ENCODE results near the gene TLL2. TPM values are rescaled to one million over a fixed set of nuclear protein-coding genes. Genes with fewer than 3 reads are reported as not detected.

Gene TLL2
- total RNA-seq, 1 donor from 2014 or later = 1.2 TPM

- DNase-seq (ENCODE audit: low spot score) = peak; percentile 72
These were observed 117.5 kb downstream of the TLL2 start for GRCh38 chr10:96395931-96396877.

DNA sequence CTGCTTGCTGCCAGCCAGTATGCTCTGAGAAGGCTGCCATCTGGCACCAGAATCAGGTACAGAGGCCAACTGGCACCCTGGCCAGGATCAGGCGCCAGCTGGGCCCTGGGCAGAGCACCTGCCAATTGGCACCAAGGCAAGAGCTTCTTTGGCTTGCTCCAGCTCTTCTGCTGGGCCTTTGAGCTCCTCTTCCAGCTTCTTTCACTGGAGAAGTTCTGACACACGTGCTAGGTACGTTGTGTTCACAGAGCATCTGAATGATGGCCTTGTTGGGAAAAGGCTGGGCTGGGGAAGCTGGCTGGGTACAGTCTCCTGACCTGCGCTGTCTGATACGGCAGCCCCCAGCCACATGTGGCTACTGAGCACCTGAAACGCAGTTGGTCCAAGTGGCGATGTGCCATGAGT lies 123.3 kb downstream of the TLL2 start:
- no peak for DNase-seq (ENCODE audit: low spot score)

DNA sequence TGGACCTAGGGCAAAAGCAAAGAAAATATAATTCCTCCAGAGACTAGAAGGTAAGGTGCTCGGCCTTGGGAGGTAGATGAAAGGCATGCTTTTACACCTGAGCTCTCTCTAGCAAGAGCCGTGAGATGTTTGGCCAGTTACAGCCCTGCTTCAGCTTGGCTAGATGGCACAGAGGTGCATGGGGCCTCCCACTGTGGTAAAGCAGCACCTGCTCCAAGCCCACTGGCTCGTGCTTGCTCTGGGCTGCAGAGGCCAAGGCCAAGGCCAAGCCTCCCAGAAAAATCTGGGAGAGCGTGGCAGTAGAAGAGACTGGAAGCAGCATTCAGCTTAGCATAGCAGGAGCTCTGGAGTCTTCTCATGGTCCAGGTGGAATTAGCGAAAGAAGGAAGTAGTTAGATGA lies 123.9 kb downstream of the TLL2 start:
- no peak for DNase-seq (ENCODE audit: low spot score)

GRCh38 chr10:96387601-96388000 lies 126.1 kb downstream of the TLL2 start:
- DNase-seq (ENCODE audit: low spot score) = no peak

GRCh38 chr10:96387161-96387560 lies 126.6 kb downstream of the TLL2 start:
- DNase-seq (ENCODE audit: low spot score) = no peak

- DNase-seq (ENCODE audit: low spot score) = no peak
These were observed 129.2 kb downstream of the TLL2 start for GRCh38 chr10:96384506-96384905.

- DNase-seq (ENCODE audit: low spot score) = peak; percentile 33
These were observed 132.9 kb downstream of the TLL2 start for GRCh38 chr10:96380821-96381220.

GRCh38 chr10:96379758-96380157 lies 134.0 kb downstream of the TLL2 start:
- no peak for DNase-seq (ENCODE audit: low spot score)

DNA sequence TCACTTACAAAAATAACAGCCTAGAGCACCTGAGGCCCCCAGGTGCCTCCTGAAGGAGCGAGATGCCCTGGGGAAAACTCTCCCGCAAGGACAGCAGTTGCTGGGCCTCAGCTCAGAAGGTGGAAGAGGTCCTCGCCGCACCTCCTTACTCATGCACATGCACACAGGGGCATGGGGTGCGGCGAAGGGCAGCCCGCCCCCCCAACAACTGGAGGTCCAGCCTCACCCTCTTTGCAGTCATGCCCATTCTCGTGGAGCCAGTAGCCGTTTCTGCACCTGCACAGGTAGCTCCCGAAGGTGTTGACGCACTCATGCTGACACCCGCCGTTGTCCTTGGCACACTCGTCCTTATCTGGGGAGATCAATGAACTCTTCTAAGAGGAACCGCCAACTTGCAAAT lies 135.0 kb downstream of the TLL2 start:
- DNase-seq (ENCODE audit: low spot score) = no peak

DNA sequence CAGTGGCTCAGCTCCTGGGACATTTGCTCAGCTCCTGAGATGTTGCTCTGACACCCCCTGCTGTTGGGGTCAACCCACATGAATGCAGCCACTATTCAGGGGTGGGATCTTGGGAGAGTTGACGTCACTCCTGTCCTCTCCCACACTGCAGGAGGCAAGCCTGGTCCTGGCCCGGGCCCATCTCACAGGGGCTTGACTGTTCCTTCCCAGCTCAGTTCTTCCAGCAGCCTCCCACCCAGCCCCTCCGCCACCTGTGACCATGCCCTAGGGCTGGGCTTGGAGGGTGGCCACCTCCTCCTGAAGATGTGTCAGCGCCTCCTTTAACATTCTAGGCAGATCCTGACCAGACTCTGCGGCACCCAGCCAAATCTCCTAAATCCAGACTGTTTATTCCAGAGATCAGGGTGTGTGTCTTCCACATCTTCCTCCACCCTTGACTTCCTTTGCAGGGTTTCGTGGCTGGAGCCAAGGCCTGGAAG lies 135.9 kb downstream of the TLL2 start:
- DNase-seq (ENCODE audit: low spot score) = peak; percentile 97

DNA sequence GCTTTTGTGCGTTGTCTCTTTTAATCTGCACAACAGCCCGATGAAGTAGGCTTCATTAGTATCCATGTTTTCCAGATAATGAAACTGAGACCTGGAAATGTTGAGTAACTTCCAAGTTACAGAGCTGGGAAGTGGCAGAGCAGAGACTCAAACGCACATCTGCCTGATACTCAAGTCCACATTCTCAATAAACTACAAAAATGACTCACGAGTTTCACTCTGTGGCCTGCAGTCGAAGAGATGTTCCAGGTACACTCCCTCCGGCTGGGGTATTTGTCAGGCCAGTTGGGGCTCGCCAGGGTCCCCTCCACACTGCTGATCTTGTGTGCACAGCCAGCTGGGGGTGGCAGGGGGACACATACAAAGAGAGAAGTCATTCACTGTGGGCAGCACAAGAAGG lies 137.2 kb downstream of the TLL2 start:
- DNase-seq (ENCODE audit: low spot score) = no peak

- peak; percentile 91 for DNase-seq (ENCODE audit: low spot score)
These were observed 138.5 kb downstream of the TLL2 start for GRCh38 chr10:96374985-96375830.

DNA sequence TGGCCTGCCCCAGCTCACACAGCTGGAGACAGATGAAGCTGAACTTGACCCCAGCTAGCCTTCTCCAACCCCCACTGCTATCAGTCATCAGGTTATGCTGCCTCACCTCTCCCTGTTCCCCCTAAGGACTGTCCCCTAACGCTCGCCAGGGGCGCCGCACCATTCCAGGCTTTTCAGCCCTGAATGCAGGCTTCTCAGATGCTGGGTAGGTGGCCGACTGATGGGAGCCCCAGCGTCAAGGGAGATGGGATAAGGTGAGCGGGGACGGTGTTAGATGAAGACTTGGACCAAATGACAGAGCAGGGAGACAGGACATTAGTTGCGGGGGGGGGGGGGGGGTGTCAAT lies 139.1 kb downstream of the TLL2 start:
- DNase-seq (ENCODE audit: low spot score) = no peak

DNA sequence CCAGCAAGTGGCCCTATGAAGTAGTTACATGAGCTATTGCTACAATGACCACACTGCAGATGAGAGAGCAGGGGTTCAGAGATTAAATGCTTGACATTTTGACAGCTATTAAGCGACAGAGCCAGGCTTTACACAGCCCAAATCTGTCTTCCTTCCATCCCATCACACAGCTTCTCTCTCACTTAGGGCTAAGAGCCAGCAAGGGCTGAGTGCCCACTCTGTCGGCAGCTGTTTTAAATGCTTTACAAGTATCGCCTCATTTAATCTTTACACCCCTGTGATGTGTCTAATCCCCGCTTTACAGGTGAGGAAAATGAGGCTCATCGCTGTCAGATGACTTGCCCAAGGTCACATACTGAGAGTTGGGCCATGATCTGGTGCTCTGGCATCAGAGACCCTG lies 139.7 kb downstream of the TLL2 start:
- no peak for DNase-seq (ENCODE audit: low spot score)

DNA sequence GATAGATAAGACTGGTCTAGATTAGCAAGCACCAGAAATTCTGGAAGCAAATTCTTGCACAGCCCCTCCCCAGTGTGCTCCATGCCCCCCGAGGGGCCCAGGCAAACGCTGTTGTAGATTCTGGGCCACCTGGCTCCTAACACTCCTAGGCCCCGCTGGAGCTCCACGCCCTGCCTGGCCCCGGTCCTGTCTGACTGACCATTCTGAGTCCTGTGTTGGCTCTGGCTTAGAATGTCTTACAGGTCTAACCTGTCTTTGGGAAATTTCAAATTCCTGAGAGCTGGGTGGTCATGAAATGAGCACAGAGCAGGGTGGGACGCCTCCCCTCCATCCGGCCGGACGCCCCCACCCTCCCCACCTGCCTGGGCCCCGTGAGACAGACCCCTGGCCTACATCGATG lies 142.4 kb downstream of the TLL2 start:
- DNase-seq (ENCODE audit: low spot score) = no peak

DNA sequence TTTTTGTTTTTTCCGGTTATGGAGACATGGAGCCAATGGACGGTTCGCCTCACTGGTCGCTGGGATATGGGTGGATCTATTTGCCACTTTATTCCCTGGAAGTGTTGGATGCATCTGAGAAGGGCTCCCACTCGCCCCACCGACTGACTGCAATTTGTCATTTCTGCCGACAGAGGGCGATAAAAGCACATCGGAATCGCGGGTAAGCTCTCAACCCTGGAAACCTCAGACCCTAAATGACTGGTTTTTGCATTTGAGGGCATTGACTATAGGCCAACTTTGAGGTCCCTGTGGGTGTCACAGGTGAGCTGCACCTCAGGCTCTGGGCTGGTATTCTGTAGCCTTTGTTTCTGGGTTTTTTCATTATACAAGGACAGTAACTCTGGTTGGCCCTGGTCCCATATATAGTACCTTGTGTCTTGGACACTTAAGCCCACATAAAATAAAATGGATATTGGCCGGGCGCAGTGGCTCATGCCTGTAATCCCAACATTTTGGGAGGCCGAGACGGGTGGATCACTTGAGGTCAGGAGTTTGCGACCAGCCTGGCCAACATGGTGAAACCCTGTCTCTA lies 143.1 kb downstream of the TLL2 start:
- peak; percentile 23 for DNase-seq (ENCODE audit: low spot score)

DNA sequence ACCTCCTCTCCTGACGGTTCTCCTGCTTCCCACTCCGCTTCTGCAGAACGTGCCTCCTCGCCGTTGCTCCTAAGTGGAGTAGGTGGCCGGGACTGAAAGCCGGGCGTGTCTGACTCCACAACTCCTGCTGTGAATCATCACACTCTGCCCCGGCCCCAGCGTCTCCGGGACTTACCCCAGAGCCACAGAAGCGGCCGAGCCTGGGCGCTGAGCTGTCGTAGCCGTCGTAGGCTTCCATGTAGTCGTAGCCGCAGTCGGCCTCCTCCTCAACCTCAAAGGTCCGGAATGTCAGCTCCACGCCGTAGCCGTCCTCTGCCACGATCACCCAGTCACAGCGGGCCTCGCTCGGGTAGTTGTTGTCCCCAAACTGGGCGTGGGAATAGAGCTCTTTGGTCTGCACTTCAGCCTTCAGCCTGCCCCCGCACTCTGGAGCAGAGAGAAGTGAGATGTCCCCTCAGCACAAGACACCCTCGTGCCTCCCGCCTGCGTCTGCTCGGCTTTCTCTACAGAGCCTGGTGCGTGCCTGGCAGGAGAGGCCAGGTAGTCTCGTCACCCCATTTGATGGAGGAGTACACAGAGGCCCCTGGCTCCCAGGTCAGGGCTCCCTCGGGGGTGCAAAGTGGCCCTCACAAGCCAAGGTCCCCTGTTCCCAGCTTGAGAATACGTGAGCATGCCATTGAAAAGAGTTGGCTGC lies 143.7 kb downstream of the TLL2 start:
- DNase-seq (ENCODE audit: low spot score) = no peak

DNA sequence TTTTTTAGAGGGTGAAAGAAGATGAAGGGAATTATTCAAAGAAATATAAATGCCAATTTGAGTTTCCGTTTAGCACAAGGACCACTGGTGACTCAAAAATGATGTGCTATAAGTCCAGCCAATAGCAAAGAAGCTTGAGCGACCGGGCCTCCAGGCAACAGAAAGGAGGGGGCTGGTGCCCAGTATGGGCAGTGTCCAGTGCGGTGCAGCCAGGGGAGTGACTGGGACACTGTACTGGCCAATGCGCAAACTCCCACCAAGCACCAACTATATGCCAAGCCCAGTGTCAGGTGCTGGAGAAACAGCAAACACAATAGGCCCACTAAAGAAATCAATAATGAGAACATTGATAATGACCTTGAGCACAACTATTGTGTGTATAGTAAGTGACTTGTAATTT lies 144.8 kb downstream of the TLL2 start:
- no peak for DNase-seq (ENCODE audit: low spot score)

DNA sequence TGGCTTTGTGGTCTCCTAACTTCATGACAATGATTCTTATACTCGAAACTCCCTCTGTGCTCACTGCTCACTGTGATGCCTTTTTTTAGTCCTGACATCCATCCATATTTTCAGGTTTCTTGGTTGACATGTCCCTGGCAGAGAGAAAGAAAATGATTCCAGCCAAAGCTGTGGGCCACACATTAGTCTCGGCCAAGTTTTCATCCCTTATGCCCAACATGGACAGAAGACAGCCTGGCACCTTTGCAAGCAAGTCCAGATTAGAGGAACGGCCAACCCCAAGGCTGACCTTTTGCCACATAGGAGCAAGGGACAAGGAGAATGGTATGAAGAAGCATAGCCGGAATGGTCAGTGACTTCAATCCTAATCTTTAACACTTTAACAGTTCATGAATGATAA lies 146.3 kb downstream of the TLL2 start:
- no peak for DNase-seq (ENCODE audit: low spot score)

DNA sequence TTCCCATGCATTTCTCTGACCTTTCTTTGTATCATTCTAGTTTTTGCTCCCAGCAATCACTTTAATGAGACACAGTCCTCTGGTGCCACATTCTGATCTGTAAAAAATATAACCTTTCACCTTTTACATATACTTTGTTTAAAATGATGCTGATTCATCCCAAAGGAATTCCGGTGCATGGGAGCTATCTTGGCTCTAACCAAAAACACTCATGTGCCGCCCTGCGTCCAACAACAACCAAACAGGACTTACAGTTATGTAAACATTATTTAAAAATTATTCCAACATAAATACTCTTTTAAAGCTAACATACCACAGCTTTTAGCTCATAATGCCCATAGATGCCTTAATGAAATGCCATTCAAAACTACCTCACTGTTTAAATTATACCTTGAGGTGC lies 147.2 kb downstream of the TLL2 start:
- DNase-seq (ENCODE audit: low spot score) = no peak

GRCh38 chr10:96365571-96365970 lies 148.2 kb downstream of the TLL2 start:
- DNase-seq (ENCODE audit: low spot score) = no peak

GRCh38 chr10:96360766-96361165 lies 153.0 kb downstream of the TLL2 start:
- no peak for DNase-seq (ENCODE audit: low spot score)
